ENCODE measurements around the gene RCAN2.

Gene RCAN2

DNA sequence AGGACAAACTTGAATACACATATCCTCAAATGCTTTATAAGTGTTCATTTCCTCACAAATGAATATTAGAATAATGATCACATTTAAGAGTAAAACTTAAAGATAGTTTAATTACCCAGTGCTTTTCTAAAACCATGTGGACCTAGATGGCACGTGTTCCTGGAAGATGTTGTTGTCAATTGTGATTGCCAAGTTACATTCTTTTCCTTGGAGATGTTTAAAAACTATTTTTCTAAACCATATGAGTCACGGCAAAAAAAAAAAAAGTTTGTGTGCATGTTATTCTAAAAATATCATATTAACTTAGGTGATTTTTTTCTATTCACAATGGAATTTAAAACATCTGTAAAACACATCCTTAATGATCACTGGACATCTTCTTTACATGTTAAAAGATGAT lies 51.1 kb downstream of the RCAN2 start:
- H3K4me3 ChIP-seq (ENCODE audit: low read depth, low read length) = no peak overlapping the region
- TF ChIP-seq, protein P1, sequence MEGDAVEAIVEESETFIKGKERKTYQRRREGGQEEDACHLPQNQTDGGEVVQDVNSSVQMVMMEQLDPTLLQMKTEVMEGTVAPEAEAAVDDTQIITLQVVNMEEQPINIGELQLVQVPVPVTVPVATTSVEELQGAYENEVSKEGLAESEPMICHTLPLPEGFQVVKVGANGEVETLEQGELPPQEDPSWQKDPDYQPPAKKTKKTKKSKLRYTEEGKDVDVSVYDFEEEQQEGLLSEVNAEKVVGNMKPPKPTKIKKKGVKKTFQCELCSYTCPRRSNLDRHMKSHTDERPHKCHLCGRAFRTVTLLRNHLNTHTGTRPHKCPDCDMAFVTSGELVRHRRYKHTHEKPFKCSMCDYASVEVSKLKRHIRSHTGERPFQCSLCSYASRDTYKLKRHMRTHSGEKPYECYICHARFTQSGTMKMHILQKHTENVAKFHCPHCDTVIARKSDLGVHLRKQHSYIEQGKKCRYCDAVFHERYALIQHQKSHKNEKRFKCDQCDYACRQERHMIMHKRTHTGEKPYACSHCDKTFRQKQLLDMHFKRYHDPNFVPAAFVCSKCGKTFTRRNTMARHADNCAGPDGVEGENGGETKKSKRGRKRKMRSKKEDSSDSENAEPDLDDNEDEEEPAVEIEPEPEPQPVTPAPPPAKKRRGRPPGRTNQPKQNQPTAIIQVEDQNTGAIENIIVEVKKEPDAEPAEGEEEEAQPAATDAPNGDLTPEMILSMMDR (IDR thresholded peaks at IDR 0.05; ENCODE audit: low read depth, low read length) = no peak

DNA sequence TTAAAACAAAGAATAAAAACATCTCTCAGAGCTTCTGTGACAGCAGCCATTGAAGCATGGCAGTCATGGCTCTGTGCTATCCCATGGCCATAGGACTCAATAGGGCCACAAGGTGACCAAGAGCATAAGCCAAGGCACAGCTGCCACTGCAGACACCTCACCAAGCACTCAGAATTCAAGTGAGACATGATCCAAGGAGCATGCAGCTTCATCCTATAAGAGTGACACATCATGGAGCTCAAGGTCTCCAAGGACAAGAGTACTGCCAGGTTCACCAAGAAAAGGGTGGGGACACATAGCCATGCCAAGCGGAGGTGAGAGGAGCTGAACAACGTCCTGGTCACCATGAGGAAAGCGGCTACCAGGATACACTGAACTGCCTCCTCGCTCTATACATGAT lies 53.0 kb downstream of the RCAN2 start:
- H3K4me3 ChIP-seq (ENCODE audit: low read depth, low read length) = no peak overlapping the region
- TF ChIP-seq, protein P1 (IDR thresholded peaks at IDR 0.05; ENCODE audit: low read depth, low read length) = no peak

DNA sequence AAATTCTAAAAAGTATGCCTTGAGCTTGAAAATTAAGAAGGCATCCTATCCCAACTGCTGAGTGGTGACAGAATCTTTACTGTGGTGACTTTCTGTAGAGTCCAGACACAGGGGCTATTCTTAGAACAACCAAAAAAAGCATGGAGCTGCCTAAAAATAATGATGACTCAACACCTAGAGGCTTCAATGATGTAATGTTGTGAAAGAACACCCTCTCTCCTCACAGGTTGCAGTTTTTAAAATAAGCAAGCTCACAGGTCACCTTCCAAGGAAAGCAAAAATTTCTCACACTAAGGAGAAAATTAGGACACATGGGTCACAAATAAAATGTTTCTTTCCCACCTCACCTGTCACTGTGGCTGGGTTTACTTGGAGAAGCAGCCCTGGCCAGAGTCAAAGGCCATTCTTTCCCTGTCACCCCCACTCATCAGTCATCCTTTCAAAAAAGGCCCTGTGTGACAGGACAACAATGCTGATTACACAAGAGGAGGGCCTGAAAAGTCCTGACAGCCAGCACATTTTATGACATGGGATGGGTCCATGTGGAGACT lies 53.5 kb downstream of the RCAN2 start:
- no peak overlapping the region for H3K4me3 ChIP-seq (ENCODE audit: low read depth, low read length)
- TF ChIP-seq, protein P1 (IDR thresholded peaks at IDR 0.05; ENCODE audit: low read depth, low read length) = no peak

DNA sequence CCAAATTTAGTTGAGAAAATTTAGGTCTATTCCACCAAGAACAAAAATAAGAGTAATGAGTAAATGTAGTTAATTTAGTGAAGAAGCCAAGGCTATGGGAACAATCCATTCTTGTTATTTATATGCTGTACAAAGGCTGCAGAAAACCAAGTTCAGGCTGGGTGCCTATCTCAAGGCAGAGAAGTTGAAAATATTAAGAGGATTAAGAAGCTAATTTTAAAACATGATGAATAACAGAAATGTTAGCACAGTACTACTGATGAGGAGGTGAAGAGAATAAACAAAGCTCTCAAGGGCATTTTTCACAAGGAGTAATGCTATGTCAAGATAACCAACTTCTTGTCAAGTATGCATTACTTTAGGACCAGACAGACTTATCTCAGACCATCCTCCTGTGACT lies 68.6 kb downstream of the RCAN2 start:
- TF ChIP-seq, protein P1 (IDR thresholded peaks at IDR 0.05; ENCODE audit: low read depth, low read length) = no peak
- H3K4me3 ChIP-seq (ENCODE audit: low read depth, low read length) = no peak overlapping the region

DNA sequence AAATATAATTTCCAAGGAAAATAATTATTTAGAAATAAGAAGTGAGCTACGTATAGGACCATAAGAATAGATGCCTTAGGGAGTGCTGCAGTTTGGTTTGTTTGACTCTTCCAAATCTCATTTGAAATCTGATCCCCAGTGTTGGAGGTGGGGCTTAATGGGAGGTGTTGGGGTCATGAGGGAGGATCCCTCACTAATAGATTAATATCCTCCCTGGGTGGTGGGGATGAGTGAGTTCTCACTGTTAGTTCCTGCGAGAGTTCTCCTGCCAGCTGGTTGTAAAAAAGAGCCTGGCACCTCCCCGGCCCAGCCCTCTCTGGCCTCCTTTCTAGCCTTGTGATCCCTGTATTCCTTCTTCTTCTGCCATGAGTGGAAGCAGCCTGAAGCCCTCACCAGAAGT lies 69.3 kb downstream of the RCAN2 start:
- TF ChIP-seq, protein P1 (IDR thresholded peaks at IDR 0.05; ENCODE audit: low read depth, low read length) = no peak
- no peak overlapping the region for H3K4me3 ChIP-seq (ENCODE audit: low read depth, low read length)

- TF ChIP-seq, protein P1 (IDR thresholded peaks at IDR 0.05; ENCODE audit: low read depth, low read length) = no peak
These were observed 70.2 kb downstream of the RCAN2 start for GRCh38 chr6:46420921-46421638.

GRCh38 chr6:46419576-46420002 lies 71.7 kb downstream of the RCAN2 start:
- TF ChIP-seq, protein P1 (IDR thresholded peaks at IDR 0.05; ENCODE audit: low read depth, low read length) = no peak
- H3K4me3 ChIP-seq (ENCODE audit: low read depth, low read length) = no peak overlapping the region

More at GRCh38 chr6:46420921-46421638, 70.2 kb downstream of the RCAN2 start:
- H3K4me3 ChIP-seq (ENCODE audit: low read depth, low read length) = no peak overlapping the region
